ENCODE measurements around the gene DNAH17.
A peak's percentile ranks its signal among the peaks of the same experiment; 100 is the strongest.

DNAH17 gene

GRCh38 chr17:78397681-78398101, 179.5 kb downstream of the DNAH17 start:
- H3K27ac ChIP-seq (ENCODE audit: extremely low read depth, low read depth, low read length) = no peak overlapping the region
- H3K36me3 ChIP-seq (ENCODE audit: control insufficient read depth in 2 of 2, insufficient read depth in 1 of 2, low read length in 2 of 2) = peaks cover 32 to 91% of the 10 kb centered on the region in 2 experiments
- ChIA-PET POLR2A (no interaction called here), CTCF (interaction anchor here (0.6 kb wide), 1 partner anchor 61 kb away, joined by 4 read pairs; no protein-coding TSS in a partner anchor)
- no peaks in the 10 kb centered on the region for H3K4me1 ChIP-seq (ENCODE audit: control insufficient read depth, insufficient read depth, low read length)
- no peaks in the 10 kb centered on the region for H3K9me3 ChIP-seq (ENCODE audit: control insufficient read depth, insufficient read depth, low read depth, low read length)
- TF ChIP-seq ZBTB8A (tag by site-specific recombination; IDR thresholded peaks at IDR 0.05) (no peak), ZNF654 (tag by site-specific recombination; IDR thresholded peaks at IDR 0.05; ENCODE audit: low read depth) (no peak), ZNF571 (tag by site-specific recombination; IDR thresholded peaks at IDR 0.05) (no peak), ZFP3 (tag by site-specific recombination; IDR thresholded peaks at IDR 0.05; ENCODE audit: low read depth) (no peak), ZNF768 (tag by site-specific recombination; IDR thresholded peaks at IDR 0.05) (no peak), ZNF121 (tag by site-specific recombination; IDR thresholded peaks at IDR 0.05) (no peak), ZNF138 (tag by site-specific recombination; IDR thresholded peaks at IDR 0.05; ENCODE audit: borderline replicate concordance) (no peak), REPIN1 (tag by site-specific recombination; IDR thresholded peaks at IDR 0.05; ENCODE audit: low read depth) (no peak), ZNF677 (tag by site-specific recombination; IDR thresholded peaks at IDR 0.05) (no peak), ZNF610 (tag by site-specific recombination; IDR thresholded peaks at IDR 0.05; ENCODE audit: borderline replicate concordance) (no peak), ZSCAN23 (tag by site-specific recombination; IDR thresholded peaks at IDR 0.05) (no peak), ZNF302 (tag by site-specific recombination; IDR thresholded peaks at IDR 0.05; ENCODE audit: low read depth) (no peak)
- H3K4me3 ChIP-seq (ENCODE audit: low read depth, low read length) = no peak overlapping the region

DNA sequence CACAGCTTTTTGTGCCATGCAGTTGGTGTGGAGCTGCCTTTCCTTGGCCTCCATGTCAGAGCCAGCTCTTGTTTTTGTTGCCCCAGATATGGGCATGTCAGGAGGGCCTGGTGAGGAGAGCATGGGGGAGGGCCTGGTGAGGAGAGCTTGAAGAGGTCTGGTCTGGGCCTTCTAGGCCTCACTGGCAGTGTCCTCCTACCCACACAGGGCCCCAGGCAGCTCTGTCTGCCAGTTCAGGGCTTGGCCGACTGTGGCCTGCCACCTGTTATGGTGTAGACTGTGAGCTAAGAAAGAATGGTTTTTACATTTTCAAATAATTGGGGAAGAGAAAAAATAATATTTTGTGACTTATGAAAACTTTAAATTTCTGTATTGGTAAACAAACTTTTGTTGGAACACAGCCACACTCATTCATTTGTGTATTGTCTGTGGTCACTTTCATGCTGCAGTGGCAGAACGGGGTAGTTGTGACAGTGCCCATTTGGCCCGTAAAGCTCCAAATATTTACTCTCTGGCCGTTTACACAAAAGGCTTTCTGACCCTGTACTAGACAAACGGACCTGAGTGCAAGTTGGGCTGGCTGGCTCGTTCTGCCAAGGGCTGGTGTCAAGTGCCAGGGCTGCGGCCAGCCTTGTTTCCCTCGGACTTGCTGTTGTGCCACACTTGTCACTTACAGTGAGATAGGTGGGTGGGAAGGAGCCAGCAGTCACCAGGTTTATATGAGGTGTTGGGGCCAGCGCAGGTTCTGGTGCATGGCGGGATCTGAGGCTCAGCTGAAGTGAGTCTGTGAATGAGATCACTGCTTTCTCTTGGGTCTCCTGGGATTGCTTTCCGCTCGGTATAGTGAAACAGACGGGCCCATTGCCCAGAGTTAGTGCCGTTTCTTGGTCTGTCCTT, 180.5 kb downstream of the DNAH17 start:
- CTCF ChIA-PET = interaction anchor here (0.6 to 2.2 kb wide), 5 partner anchors 14 to 1705 kb away, joined by 3 to 10 read pairs (median 3); no protein-coding TSS in a partner anchor
- peaks cover 27 to 87% of the 10 kb centered on the region in 2 experiments for H3K36me3 ChIP-seq (ENCODE audit: control insufficient read depth in 2 of 2, insufficient read depth in 1 of 2, low read length in 2 of 2)
- H3K4me1 ChIP-seq (ENCODE audit: control insufficient read depth, insufficient read depth, low read length) = no peaks in the 10 kb centered on the region
- TF ChIP-seq ZNF37A (tag by site-specific recombination; IDR thresholded peaks at IDR 0.05) (no peak), ZNF624 (tag by site-specific recombination; IDR thresholded peaks at IDR 0.05) (no peak), ZNF600 (tag by site-specific recombination; IDR thresholded peaks at IDR 0.05) (peak; percentile 82)
- POLR2A ChIA-PET = no interaction called here
- H3K9me3 ChIP-seq (ENCODE audit: control insufficient read depth, insufficient read depth, low read depth, low read length) = no peaks in the 10 kb centered on the region
- no peak overlapping the region for H3K4me3 ChIP-seq (ENCODE audit: low read depth, low read length)
- no peak overlapping the region for H3K27ac ChIP-seq (ENCODE audit: extremely low read depth, low read depth, low read length)

- H3K4me3 ChIP-seq (ENCODE audit: low read depth, low read length) = no peak overlapping the region
- H3K27ac ChIP-seq (ENCODE audit: extremely low read depth, low read depth, low read length) = no peak overlapping the region
- POLR2A ChIA-PET = no interaction called here
- H3K4me1 ChIP-seq (ENCODE audit: control insufficient read depth, insufficient read depth, low read length) = no peaks in the 10 kb centered on the region
- no peaks in the 10 kb centered on the region for H3K9me3 ChIP-seq (ENCODE audit: control insufficient read depth, insufficient read depth, low read depth, low read length)
- peaks cover 27 to 80% of the 10 kb centered on the region in 2 experiments for H3K36me3 ChIP-seq (ENCODE audit: control insufficient read depth in 2 of 2, insufficient read depth in 1 of 2, low read length in 2 of 2)
- CTCF ChIA-PET = interaction anchor here (2.2 kb wide), 1 partner anchor 26 kb away, joined by 10 read pairs; no protein-coding TSS in a partner anchor
- TF ChIP-seq ZNF169 (tag by site-specific recombination; IDR thresholded peaks at IDR 0.05) = no peak
- no peak for TF ChIP-seq ZNF830 (tag by site-specific recombination; IDR thresholded peaks at IDR 0.05; ENCODE audit: low read depth)
- no peak for TF ChIP-seq ZNF114 (tag by site-specific recombination; IDR thresholded peaks at IDR 0.05)
- TF ChIP-seq ZNF426 (tag by site-specific recombination; IDR thresholded peaks at IDR 0.05) = no peak
- no peak for TF ChIP-seq KLF17 (tag by site-specific recombination; IDR thresholded peaks at IDR 0.05)
- TF ChIP-seq ZNF19 (tag by site-specific recombination; IDR thresholded peaks at IDR 0.05; ENCODE audit: low read depth) = no peak
- TF ChIP-seq ZNF146 (tag by site-specific recombination; IDR thresholded peaks at IDR 0.05) = no peak
- TF ChIP-seq ZNF626 (tag by site-specific recombination; IDR thresholded peaks at IDR 0.05) = no peak
- TF ChIP-seq MZF1 (tag by site-specific recombination; IDR thresholded peaks at IDR 0.05; ENCODE audit: borderline replicate concordance) = no peak
- no peak for TF ChIP-seq ZNF335 (tag by site-specific recombination; conservative IDR thresholded peaks at IDR 0.05)
- TF ChIP-seq ZNF140 (tag by site-specific recombination; IDR thresholded peaks at IDR 0.05) = no peak
- no peak for TF ChIP-seq ZNF26 (tag by site-specific recombination; IDR thresholded peaks at IDR 0.05)
Measured at GRCh38 chr17:78395155-78395554, 182.0 kb downstream of the DNAH17 start.

Data from HEK293 (cell line).